GM12801 (cell line): ENCODE results near the gene FOXQ1.

Source experiments
- TF ChIP-seq, protein P1 (sequence below): IDR thresholded peaks from one replicate; pipeline ENCODE4 v1.5.1; 2011; ENCODE audit warnings: control low read depth; ENCODE audit not compliant: insufficient read length; ENCODE audit errors: extremely low read depth

The FOXQ1 gene

DNA sequence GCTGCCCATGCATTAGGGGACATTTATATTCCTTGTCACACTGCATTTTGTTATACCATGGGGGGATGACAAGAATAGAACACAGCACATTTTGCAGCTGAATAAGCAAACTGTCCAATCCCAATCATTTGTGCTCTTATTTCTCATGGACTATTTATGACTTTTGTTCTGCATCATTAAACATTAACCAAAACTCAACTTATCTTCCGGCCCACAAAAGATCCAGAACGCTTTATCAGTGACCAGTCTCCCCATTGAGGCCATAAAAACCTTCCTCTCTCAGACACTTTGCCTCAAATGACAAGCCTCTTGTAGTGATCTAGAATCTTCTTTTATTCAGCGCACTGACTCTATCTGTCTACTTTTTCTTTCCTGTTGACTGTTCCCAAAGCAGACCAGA, 28.4 kb upstream of the FOXQ1 start:
- TF ChIP-seq, protein P1, sequence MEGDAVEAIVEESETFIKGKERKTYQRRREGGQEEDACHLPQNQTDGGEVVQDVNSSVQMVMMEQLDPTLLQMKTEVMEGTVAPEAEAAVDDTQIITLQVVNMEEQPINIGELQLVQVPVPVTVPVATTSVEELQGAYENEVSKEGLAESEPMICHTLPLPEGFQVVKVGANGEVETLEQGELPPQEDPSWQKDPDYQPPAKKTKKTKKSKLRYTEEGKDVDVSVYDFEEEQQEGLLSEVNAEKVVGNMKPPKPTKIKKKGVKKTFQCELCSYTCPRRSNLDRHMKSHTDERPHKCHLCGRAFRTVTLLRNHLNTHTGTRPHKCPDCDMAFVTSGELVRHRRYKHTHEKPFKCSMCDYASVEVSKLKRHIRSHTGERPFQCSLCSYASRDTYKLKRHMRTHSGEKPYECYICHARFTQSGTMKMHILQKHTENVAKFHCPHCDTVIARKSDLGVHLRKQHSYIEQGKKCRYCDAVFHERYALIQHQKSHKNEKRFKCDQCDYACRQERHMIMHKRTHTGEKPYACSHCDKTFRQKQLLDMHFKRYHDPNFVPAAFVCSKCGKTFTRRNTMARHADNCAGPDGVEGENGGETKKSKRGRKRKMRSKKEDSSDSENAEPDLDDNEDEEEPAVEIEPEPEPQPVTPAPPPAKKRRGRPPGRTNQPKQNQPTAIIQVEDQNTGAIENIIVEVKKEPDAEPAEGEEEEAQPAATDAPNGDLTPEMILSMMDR = no peak

DNA sequence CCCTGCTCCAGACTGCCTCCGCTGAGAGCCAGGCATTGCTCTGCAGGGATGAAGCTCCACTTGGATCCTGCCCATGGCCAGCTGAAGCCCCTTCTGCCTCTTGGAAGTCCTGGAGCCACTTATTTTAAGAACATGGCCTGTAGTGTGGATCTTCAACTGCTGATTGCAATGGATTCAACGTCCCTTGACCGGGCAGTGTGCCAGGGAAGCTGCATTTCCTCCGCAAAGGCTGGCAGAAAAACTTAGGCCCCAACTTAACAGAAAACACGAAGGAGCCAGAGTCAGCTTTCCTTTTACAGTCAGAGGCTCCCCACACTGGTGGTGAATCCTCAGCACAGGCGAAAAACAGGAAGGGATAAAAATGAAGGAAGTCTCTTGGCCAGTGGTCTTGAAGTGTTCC, 26.3 kb upstream of the FOXQ1 start:
- TF ChIP-seq, protein P1 = no peak

DNA sequence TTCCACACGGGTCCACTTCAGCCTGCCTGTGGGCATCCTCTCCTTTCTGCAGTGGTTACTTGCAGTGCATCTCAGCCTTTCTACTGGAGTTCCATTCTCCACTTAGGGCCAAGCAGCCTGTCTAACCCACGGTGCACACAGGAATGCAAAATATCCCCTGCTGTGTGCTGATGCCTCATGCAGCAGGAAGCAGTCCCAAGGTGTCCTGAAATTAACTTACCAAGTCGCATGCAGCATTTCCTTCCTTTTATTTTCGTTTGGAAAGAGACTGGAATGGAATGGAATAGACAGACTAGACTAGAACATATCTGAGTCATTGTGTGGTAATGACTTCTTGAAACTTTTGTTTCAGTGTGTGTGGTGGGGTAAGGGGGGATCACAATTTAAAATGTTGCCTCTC, 25.9 kb upstream of the FOXQ1 start:
- TF ChIP-seq, protein P1 = no peak

DNA sequence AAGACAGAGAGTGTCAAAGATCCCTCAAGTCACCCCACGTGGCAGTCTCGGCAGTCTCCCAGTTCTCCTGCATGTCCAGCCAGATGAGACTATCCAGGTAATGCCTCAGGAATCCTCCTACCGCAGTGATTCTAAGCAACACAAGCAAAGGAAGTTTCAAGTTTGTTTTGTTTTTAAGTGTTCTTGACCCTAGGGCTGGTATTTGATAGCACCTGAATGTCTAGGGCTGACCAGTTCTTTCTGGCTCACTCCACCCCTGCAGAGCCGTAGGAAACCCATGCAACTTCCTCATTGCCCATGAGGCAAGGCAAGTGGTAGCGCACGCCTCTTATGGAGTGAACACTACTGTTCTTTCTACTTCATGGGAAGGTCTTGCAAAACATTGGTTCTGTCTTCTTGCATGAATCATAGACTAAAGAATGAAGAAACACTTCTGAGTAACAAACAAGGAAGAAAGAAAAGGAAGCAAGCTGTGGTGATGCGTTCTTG, 24.8 kb upstream of the FOXQ1 start:
- TF ChIP-seq, protein P1 = no peak

DNA sequence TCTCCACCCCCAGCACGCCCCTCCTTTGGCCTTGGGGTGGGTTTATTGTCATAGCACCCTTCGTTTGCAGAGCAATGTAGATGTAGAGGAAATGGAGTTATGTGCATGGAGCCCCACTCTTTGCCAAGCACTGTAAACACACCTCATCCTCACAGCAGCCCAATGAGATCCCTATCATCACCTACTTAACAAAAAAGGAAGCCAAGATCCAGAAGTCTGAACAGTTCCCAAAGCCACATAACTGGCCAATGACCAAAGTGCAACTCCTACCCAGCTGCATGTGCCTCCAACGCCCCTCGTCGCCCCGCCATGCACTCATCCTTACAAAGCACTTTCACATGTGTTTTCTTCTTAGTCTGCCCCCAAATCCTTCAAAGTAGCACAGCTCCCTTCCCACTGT, 21.8 kb upstream of the FOXQ1 start:
- TF ChIP-seq, protein P1 = no peak

DNA sequence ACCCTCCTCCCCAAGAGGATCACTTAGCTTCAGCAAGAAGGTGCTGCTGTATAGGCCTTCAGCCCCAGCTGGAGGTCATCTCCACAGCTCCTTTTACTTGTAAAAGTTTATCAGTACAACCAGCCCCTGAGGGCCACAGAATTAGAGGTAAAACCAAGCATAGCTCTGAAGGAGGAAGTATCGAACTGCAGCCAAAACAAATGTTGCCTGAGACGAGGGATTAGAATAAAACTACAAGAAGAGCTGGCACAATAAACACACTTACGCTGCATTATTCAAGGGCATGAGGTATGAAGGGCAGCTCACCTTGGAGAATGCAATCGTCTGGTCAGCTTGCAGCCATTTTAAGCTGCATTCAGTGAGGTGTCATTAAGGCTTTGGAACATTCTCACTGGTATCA, 21.1 kb upstream of the FOXQ1 start:
- TF ChIP-seq, protein P1 = no peak

DNA sequence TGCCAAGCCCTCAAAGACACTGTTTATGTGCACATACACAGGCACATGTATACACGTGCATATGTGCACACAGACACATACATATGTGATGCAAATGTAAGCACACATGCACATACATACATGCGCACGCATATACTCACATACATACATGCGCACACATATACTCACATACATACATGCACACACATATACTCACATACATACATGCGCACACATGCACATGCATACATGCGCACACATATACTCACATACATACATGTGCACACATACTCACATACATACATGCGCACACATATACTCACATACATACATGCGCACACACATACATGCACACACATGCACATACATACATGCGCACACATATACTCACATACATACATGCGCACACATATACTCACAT, 20.5 kb upstream of the FOXQ1 start:
- TF ChIP-seq, protein P1 = no peak

DNA sequence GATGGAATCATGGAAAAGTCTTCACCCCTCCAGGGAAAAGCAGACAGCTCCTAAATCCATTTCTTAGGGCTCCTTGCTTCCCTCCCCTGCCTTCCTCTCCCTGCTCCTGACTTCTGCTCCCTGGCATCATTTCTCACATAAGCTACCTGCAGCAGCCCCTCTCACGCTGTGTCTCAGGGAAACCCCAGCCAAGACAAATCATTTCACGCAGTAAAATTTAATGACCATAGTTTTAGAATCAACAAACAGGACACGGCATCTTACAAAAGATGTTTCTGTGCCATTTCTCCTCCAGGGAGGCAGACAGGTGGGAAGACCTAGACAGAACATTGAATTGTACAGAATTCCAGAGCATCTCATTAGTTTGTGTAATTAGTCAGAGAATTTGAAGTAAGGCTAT, 16.5 kb upstream of the FOXQ1 start:
- TF ChIP-seq, protein P1 = no peak
